CD4-positive, alpha-beta T cell (primary cell): ENCODE data around the gene GTPBP8. TPM values are rescaled to one million over a fixed set of nuclear protein-coding genes. Genes with fewer than 3 reads are reported as not detected.

Experiments
- ATAC-seq: fragments of 200-7000 bp; cut with Tn5 transposase; one replicate; pipeline ENCODE4 v1.10.0; 2022; ENCODE audit warnings: mild to moderate bottlenecking; ENCODE audit not compliant: poor library complexity
- CTCF ChIA-PET: fragments of 350-600 bp; sonication (Branson Sonifier 250); formaldehyde crosslinking; loops from one replicate; lab custom pipeline; 2021; ENCODE audit warnings: antibody characterized with exemption, inconsistent platforms; lab: Charles Lee
- POLR2A ChIA-PET: fragments of 350-600 bp; sonication (Branson Sonifier 250); formaldehyde crosslinking; loops from one replicate; lab custom pipeline; 2021; ENCODE audit warnings: antibody characterized with exemption, inconsistent platforms; lab: Charles Lee
- DNase-seq, 14 experiments: peaks; one replicate each; pipeline ENCODE4 v3.0.0-alpha.2; 2013 to 2020; ENCODE audit warnings: mixed read lengths in 2 of 14
- H3K27ac ChIP-seq, 2 donors: one replicate each; pipeline versions ENCODE4 v1.5.1 to v1.7.0; 2013; ENCODE audit warnings: low read length in 2 of 2, low read depth in 1 of 2, mild to moderate bottlenecking in 1 of 2
- H3K27me3 ChIP-seq, 2 experiments: 1 replicate in 1 of 2; 2 replicates in 1 of 2; pipeline versions ENCODE4 v1.6.1 to v1.7.0; 2013; ENCODE audit warnings: low read length in 2 of 2, control low read depth in 1 of 2, mild to moderate bottlenecking in 1 of 2, moderate library complexity in 1 of 2; ENCODE audit not compliant: insufficient read depth in 2 of 2, control insufficient read depth in 1 of 2
- H3K36me3 ChIP-seq: one replicate; pipeline ENCODE4 v1.6.1; 2013; ENCODE audit warnings: low read length, control low read depth; ENCODE audit not compliant: insufficient read depth
- H3K4me1 ChIP-seq: one replicate; pipeline ENCODE4 v1.6.1; 2013; ENCODE audit warnings: low read length, control low read depth; ENCODE audit not compliant: insufficient read depth
- H3K4me3 ChIP-seq: one replicate; pipeline ENCODE4 v1.5.1; 2013; ENCODE audit warnings: mild to moderate bottlenecking, low read length, moderate library complexity
- H3K9me3 ChIP-seq, 2 experiments: 1 replicate in 1 of 2; 2 replicates in 1 of 2; pipeline versions ENCODE4 v1.6.1 to v1.7.0; 2013; ENCODE audit warnings: low read length in 2 of 2, mild to moderate bottlenecking in 2 of 2, control low read depth in 1 of 2, moderate library complexity in 1 of 2; ENCODE audit not compliant: control insufficient read depth in 1 of 2, insufficient read depth in 1 of 2
- H3K27ac Mint-ChIP-seq: one replicate; pipeline ENCODE4 v1.8.0; 2020; ENCODE audit warnings: mixed read lengths
- H3K27me3 Mint-ChIP-seq: one replicate; pipeline ENCODE4 v1.8.0; 2021; ENCODE audit warnings: mixed read lengths
- H3K36me3 Mint-ChIP-seq: one replicate; pipeline ENCODE4 v1.8.0; 2021; ENCODE audit warnings: low read depth, mixed read lengths
- H3K4me1 Mint-ChIP-seq: one replicate; pipeline ENCODE4 v1.8.0; 2021; ENCODE audit warnings: low read depth, mixed read lengths
- H3K4me3 Mint-ChIP-seq: one replicate; pipeline ENCODE4 v1.8.0; 2020; ENCODE audit warnings: mild to moderate bottlenecking, mixed read lengths
- H3K9me3 Mint-ChIP-seq: one replicate; pipeline ENCODE4 v1.8.0; 2020; ENCODE audit warnings: mixed read lengths
- CTCF ChIP-seq: fragments of 200-600 bp; IDR thresholded peaks from one replicate; pipeline ENCODE4 v1.8.0; 2022; ENCODE audit warnings: antibody characterized with exemption, mild to moderate bottlenecking
- intact Hi-C, 2 experiments: fragments of 100-400 bp; cut with DNase I in 1 of 2; cut with micrococcal nuclease in 1 of 2; formaldehyde crosslinking; loops; one replicate each; pipeline versions ENCODE4 v1.15.1 to v1.9.0; 2023 to 2025; cut with DNase I, micrococcal nuclease
- total RNA-seq, 174 experiments: library from RNA in 2 of 174; stranded (reverse) in 2 of 174; gene quantifications; one replicate each; pipeline ENCODE4 v1.2.3 and lab custom pipeline; 2021 to 2026

The GTPBP8 gene
- total RNA-seq, 2 experiments from 2014 or later, result 27.0 to 30.3 TPM

- Histone ChIP-seq H3K4me1 (no peaks in the 10 kb centered on the region), H3K27me3 (no peaks in the 10 kb centered on the region), H3K27ac (no peak overlapping the region), H3K36me3 (peaks cover 17% of the 10 kb centered on the region), H3K4me3 (peak overlapping the region; percentile 31), H3K9me3 (peaks cover 5 to 21% of the 10 kb centered on the region in 2 experiments)
- Mint-ChIP-seq H3K27ac (peak overlapping the region; percentile 8), H3K4me1 (peaks cover 48% of the 10 kb centered on the region), H3K9me3 (peaks cover 14% of the 10 kb centered on the region), H3K27me3 (no peaks in the 10 kb centered on the region), H3K4me3 (peak overlapping the region; percentile 57), H3K36me3 (peaks cover 75% of the 10 kb centered on the region)
- ChIA-PET POLR2A (interaction anchor here (1.8 kb wide), 1 partner anchor 15 kb away, joined by 5 read pairs; the partner anchor contains the start of gene CD200R1), CTCF (interaction anchor here (0.9 kb wide), 1 partner anchor 11 kb away, joined by 3 read pairs; no protein-coding TSS in a partner anchor)
- intact Hi-C loops, result no loop called here
- no peak for TF ChIP-seq CTCF
- ATAC-seq (peak; percentile 55), DNase-seq (peak in 2 of 14 experiments; percentile 19 to 23)
Measured at GRCh38 chr3:112958811-112959560, 31.8 kb upstream of the GTPBP8 start.

GRCh38 chr3:112963683-112964082 is 27.1 kb upstream of the GTPBP8 start:
- no peaks in the 10 kb centered on the region for H3K27me3 ChIP-seq
- no peak for TF ChIP-seq CTCF
- Mint-ChIP-seq H3K27ac (no peak overlapping the region), H3K36me3 (peaks cover 70% of the 10 kb centered on the region), H3K27me3 (no peaks in the 10 kb centered on the region), H3K4me3 (no peak overlapping the region), H3K4me1 (peaks cover 66% of the 10 kb centered on the region), H3K9me3 (peaks cover 11% of the 10 kb centered on the region)
- intact Hi-C loops, result no loop called here
- H3K36me3 ChIP-seq, result peaks cover 13% of the 10 kb centered on the region
- ATAC-seq, result no peak
- CTCF ChIA-PET, result no interaction called here
- H3K4me1 ChIP-seq, result peaks cover 3% of the 10 kb centered on the region
- no peak overlapping the region for H3K4me3 ChIP-seq
- no peak for DNase-seq
- H3K27ac ChIP-seq, result no peak overlapping the region
- peaks cover 13 to 15% of the 10 kb centered on the region in 2 experiments for H3K9me3 ChIP-seq
- POLR2A ChIA-PET, result no interaction called here

DNA sequence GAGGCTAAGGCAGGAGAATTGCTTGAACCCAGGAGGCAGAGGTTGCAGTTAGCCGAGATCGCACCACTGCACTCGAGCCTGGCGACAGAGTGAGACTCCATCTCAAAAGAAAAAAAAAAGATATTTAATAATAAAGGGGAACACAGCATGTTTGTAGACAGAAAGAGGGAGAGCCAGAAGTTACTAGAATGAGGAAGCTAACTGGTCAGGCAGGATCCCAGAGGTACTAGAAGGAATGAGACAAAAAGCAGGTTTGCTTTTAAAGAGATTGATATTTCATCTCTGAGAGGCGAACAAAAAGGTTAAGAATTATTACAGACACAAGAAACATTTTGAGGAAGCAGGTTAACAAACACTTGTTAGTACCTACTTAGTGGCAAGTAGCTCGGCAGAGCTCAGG is 25.1 kb upstream of the GTPBP8 start:
- peaks cover 13% of the 10 kb centered on the region for H3K36me3 ChIP-seq
- Mint-ChIP-seq H3K9me3 (peaks cover 11% of the 10 kb centered on the region), H3K4me1 (peaks cover 64% of the 10 kb centered on the region), H3K36me3 (peaks cover 64% of the 10 kb centered on the region), H3K27ac (no peak overlapping the region), H3K4me3 (no peak overlapping the region), H3K27me3 (no peaks in the 10 kb centered on the region)
- no peak for ATAC-seq
- intact Hi-C loops, result no loop called here
- CTCF ChIA-PET, result interaction anchor here (0.6 to 1.6 kb wide), 2 partner anchors 9 to 14 kb away, joined by 3 read pairs; partner anchors contain the start of gene CD200R1
- peaks cover 10% of the 10 kb centered on the region for H3K4me1 ChIP-seq
- H3K27me3 ChIP-seq, result no peaks in the 10 kb centered on the region
- H3K27ac ChIP-seq, result no peak overlapping the region
- H3K4me3 ChIP-seq, result no peak overlapping the region
- peaks cover 13 to 15% of the 10 kb centered on the region in 2 experiments for H3K9me3 ChIP-seq
- no peak for DNase-seq
- no peak for TF ChIP-seq CTCF
- POLR2A ChIA-PET, result interaction anchor here (0.6 to 1.6 kb wide), 4 partner anchors 9 to 880 kb away, joined by 3 to 5 read pairs (median 4); partner anchors contain the start of genes C3orf52 and CD200R1
